ENCODE data around the gene SLC18B1. TPM values are rescaled to one million over a fixed set of nuclear protein-coding genes. Genes with fewer than 3 reads are reported as not detected.

SLC18B1 gene
- polyA plus RNA-seq, 3 donors: 10.3 to 36.6 (median 24.8) TPM

- peaks cover 22 to 26% of the 10 kb centered on the region in 2 donors for H3K4me1 ChIP-seq (ENCODE audit: control insufficient read depth in 1 of 2, insufficient read depth in 2 of 2, low read length in 2 of 2)
- H3K4me1 Mint-ChIP-seq: peaks cover 27% of the 10 kb centered on the region
- H3K27me3 ChIP-seq (ENCODE audit: control insufficient read depth in 2 of 2, insufficient read depth in 2 of 2, low read length in 2 of 2): no peaks in the 10 kb centered on the region
- peaks cover 18 to 23% of the 10 kb centered on the region in 2 donors for H3K36me3 ChIP-seq (replicated peaks in 1 of 2; ENCODE audit: control insufficient read depth in 1 of 2, insufficient read depth in 2 of 2, low read length in 2 of 2)
- TF ChIP-seq CTCF (IDR thresholded peaks at IDR 0.05): no peak
- peaks cover 21 to 23% of the 10 kb centered on the region in 2 donors for H3K36me3 Mint-ChIP-seq
- peak overlapping the region; percentile 77 for H3K4me2 ChIP-seq (replicated peaks; ENCODE audit: extremely low read depth, low read length, poor library complexity, severe bottlenecking)
- no peak for DNase-seq
- H3K9me3 Mint-ChIP-seq: peaks cover 0 to 3% (median 0%) of the 10 kb centered on the region in 7 donors
- peaks cover 33% of the 10 kb centered on the region for H4K20me1 ChIP-seq (ENCODE audit: insufficient read depth, low read length)
- peaks cover 5 to 7% (median 5%) of the 10 kb centered on the region in 3 donors for H3K27me3 Mint-ChIP-seq (ENCODE audit: low read depth in 3 of 3)
- peak overlapping the region; percentile 77 to 89 (median 82) for H3K4me3 ChIP-seq (replicated peaks in 1 of 3; ENCODE audit: low read depth in 2 of 3, low read length in 3 of 3)
- H2AFZ ChIP-seq (ENCODE audit: insufficient read depth, low read depth, low read length, poor library complexity, severe bottlenecking): peak overlapping the region; percentile 81
- peaks cover 31% of the 10 kb centered on the region for H3K79me2 ChIP-seq (ENCODE audit: insufficient read depth, low read length)
- peak overlapping the region; percentile 93 to 97 (median 95) for H3K27ac Mint-ChIP-seq
- 0% methylated on average over 4 of the region's 5 CpGs for WGBS (ENCODE audit: insufficient coverage)
- H3K9me3 ChIP-seq (replicated peaks in 1 of 2; ENCODE audit: control insufficient read depth in 1 of 2, insufficient read depth in 1 of 2, low read length in 2 of 2): no peaks in the 10 kb centered on the region
- H3K4me3 Mint-ChIP-seq: peak overlapping the region; percentile 98 to 99
- peak overlapping the region; percentile 75 for H3K9ac ChIP-seq (ENCODE audit: insufficient read depth, low read length, poor library complexity, severe bottlenecking)
- peak overlapping the region; percentile 85 to 90 for H3K27ac ChIP-seq (ENCODE audit: low read depth in 1 of 2, low read length in 2 of 2)
- intact Hi-C loops (cut with micrococcal nuclease): loop anchor here in 1 of 2 donors (5.0 kb wide), 2 partner anchors 145 to 300 kb away; partner anchors contain the start of gene STX7
These were observed 14.3 kb upstream of the SLC18B1 start for GRCh38 chr6:132812756-132813172.

- Histone ChIP-seq H3K36me3 (replicated peaks in 1 of 2; ENCODE audit: control insufficient read depth in 1 of 2, insufficient read depth in 2 of 2, low read length in 2 of 2) (peaks cover 13 to 18% of the 10 kb centered on the region in 2 donors), H3K4me2 (replicated peaks; ENCODE audit: extremely low read depth, low read length, poor library complexity, severe bottlenecking) (peak overlapping the region; percentile 77), H2AFZ (ENCODE audit: insufficient read depth, low read depth, low read length, poor library complexity, severe bottlenecking) (peak overlapping the region; percentile 81), H3K9ac (ENCODE audit: insufficient read depth, low read length, poor library complexity, severe bottlenecking) (peak overlapping the region; percentile 75), H4K20me1 (ENCODE audit: insufficient read depth, low read length) (peaks cover 28% of the 10 kb centered on the region), H3K27me3 (ENCODE audit: control insufficient read depth in 2 of 2, insufficient read depth in 2 of 2, low read length in 2 of 2) (peaks cover 0 to 2% of the 10 kb centered on the region in 2 donors), H3K4me1 (ENCODE audit: control insufficient read depth in 1 of 2, insufficient read depth in 2 of 2, low read length in 2 of 2) (peaks cover 22 to 26% of the 10 kb centered on the region in 2 donors), H3K79me2 (ENCODE audit: insufficient read depth, low read length) (peaks cover 30% of the 10 kb centered on the region), H3K27ac (ENCODE audit: low read depth in 1 of 2, low read length in 2 of 2) (peak overlapping the region in 1 of 2 donors; percentile 90), H3K4me3 (replicated peaks in 1 of 3; ENCODE audit: low read depth in 2 of 3, low read length in 3 of 3) (peak overlapping the region; percentile 77 to 89 (median 82)), H3K9me3 (replicated peaks in 1 of 2; ENCODE audit: control insufficient read depth in 1 of 2, insufficient read depth in 1 of 2, low read length in 2 of 2) (no peaks in the 10 kb centered on the region)
- peaks cover 27% of the 10 kb centered on the region for H3K4me1 Mint-ChIP-seq
- no peak for DNase-seq
- peaks cover 0 to 3% (median 0%) of the 10 kb centered on the region in 7 donors for H3K9me3 Mint-ChIP-seq
- peak overlapping the region in 5 of 7 donors; percentile 95 to 97 (median 96) for H3K27ac Mint-ChIP-seq
- peaks cover 16 to 18% of the 10 kb centered on the region in 2 donors for H3K36me3 Mint-ChIP-seq
- H3K4me3 Mint-ChIP-seq: peak overlapping the region; percentile 98 to 99
- 0% methylated on average over 1 of the region's 2 CpGs for WGBS (ENCODE audit: insufficient coverage)
- intact Hi-C loops (cut with micrococcal nuclease): loop anchor here in 1 of 2 donors (5.0 kb wide), 2 partner anchors 145 to 300 kb away; partner anchors contain the start of gene STX7
- no peak for TF ChIP-seq CTCF (IDR thresholded peaks at IDR 0.05)
- peaks cover 5 to 8% (median 6%) of the 10 kb centered on the region in 3 donors for H3K27me3 Mint-ChIP-seq (ENCODE audit: low read depth in 3 of 3)
These were observed 13.9 kb upstream of the SLC18B1 start for GRCh38 chr6:132812255-132812732.

Data from CD14-positive monocyte (primary cell).